Calu3 (cell line): ENCODE results near the gene NUDT4. TPM values are rescaled to one million over a fixed set of nuclear protein-coding genes. Genes with fewer than 3 reads are reported as not detected.

ENCODE experiments used
- BruUV-seq: library from RNA; stranded (reverse); fragments of 400-500 nt; replicated peaks from 2 replicates; lab custom pipeline; 2021; lab: Mats Ljungman, UMichigan
- CTCF ChIA-PET: fragments of 300-600 bp; sonication (Branson Sonifier 250); formaldehyde crosslinking; loops from one replicate; lab custom pipeline; 2022; ENCODE audit warnings: antibody characterized with exemption; lab: Charles Lee
- DNase-seq: peaks from one replicate; pipeline ENCODE4 v3.0.0; 2022
- H3K27ac Mint-ChIP-seq: one replicate; pipeline ENCODE4 v1.8.0; 2022; ENCODE audit warnings: mixed read lengths; ENCODE audit not compliant: unreplicated experiment
- H3K27me3 Mint-ChIP-seq: one replicate; pipeline ENCODE4 v1.8.0; 2022; ENCODE audit warnings: mixed read lengths; ENCODE audit not compliant: unreplicated experiment
- H3K36me3 Mint-ChIP-seq: one replicate; pipeline ENCODE4 v1.8.0; 2022; ENCODE audit warnings: mild to moderate bottlenecking, moderate library complexity, mixed read lengths; ENCODE audit not compliant: insufficient read depth, unreplicated experiment
- H3K4me1 Mint-ChIP-seq: one replicate; pipeline ENCODE4 v1.8.0; 2022; ENCODE audit warnings: mild to moderate bottlenecking, low read depth, mixed read lengths; ENCODE audit not compliant: unreplicated experiment
- H3K4me3 Mint-ChIP-seq: one replicate; pipeline ENCODE4 v1.8.0; 2022; ENCODE audit warnings: mild to moderate bottlenecking, low read depth, moderate library complexity, mixed read lengths; ENCODE audit not compliant: unreplicated experiment
- H3K9me3 Mint-ChIP-seq: one replicate; pipeline ENCODE4 v1.8.0; 2022; ENCODE audit warnings: low read depth, mixed read lengths; ENCODE audit not compliant: unreplicated experiment
- intact Hi-C: fragments of 100-400 bp; cut with micrococcal nuclease; formaldehyde crosslinking; loops from one replicate; pipeline ENCODE4 v1.10.0; 2022; ENCODE audit not compliant: unreplicated experiment
- total RNA-seq: library from RNA; stranded (reverse); gene quantifications from 2 replicates; pipeline ENCODE4 v1.2.3, GENCODE V29; 2022
- TF ChIP-seq, protein P1 (sequence below): fragments of 200-600 bp; IDR thresholded peaks from one replicate; pipeline ENCODE4 v1.8.0; 2022; ENCODE audit warnings: antibody characterized with exemption; ENCODE audit not compliant: unreplicated experiment

NUDT4 gene
- total RNA-seq, 1 experiment from 2014 or later, result 47.3 TPM

DNA sequence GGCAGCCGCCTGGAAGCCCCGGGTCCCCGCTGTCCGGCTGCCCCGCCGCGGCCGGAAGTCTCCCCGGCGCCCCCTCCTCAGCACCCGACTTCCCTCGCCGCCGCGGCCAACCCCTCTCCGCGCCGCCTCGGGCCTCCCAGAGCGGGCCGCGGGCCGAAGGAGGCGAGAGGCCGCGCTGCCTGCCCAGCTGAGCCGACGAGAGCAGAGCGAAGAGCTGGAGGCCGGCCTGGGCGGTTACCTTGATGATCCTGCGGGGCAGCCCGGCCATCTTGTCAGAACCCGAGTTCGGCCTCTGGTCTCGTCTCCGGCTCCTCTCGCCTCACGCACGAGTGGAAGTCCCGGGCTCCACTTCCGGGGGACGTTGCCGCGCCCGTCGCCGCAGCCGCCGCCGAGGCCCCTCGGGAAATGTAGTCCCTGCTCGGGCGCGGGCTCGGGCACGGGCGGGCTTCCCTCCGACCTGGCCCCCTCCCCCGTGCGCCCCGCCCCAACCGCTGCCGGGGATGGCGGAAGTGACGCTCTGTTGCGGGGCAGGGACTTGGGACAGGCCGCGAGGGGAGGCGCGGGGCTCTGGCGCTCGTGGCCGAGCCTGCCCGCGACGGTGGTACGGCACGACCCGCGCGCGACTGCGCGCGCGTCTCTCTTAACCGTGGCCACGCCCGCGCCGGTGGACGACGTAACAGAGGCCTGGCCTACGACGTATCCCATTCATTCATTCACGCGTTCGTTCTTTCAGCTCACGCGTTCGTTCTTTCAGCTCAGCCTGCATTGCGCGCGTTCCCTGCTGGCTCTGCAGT, 64.1 kb downstream of the NUDT4 start, which contains the start of gene UBE2N:
Gene UBE2N, minus strand, starts transcription at position 331 of the 794 bp plus-strand sequence. Its CDS starts 63 bp downstream, at position 268.
- H3K27me3 Mint-ChIP-seq, result no peaks in the 10 kb centered on the region
- TF ChIP-seq, protein P1, sequence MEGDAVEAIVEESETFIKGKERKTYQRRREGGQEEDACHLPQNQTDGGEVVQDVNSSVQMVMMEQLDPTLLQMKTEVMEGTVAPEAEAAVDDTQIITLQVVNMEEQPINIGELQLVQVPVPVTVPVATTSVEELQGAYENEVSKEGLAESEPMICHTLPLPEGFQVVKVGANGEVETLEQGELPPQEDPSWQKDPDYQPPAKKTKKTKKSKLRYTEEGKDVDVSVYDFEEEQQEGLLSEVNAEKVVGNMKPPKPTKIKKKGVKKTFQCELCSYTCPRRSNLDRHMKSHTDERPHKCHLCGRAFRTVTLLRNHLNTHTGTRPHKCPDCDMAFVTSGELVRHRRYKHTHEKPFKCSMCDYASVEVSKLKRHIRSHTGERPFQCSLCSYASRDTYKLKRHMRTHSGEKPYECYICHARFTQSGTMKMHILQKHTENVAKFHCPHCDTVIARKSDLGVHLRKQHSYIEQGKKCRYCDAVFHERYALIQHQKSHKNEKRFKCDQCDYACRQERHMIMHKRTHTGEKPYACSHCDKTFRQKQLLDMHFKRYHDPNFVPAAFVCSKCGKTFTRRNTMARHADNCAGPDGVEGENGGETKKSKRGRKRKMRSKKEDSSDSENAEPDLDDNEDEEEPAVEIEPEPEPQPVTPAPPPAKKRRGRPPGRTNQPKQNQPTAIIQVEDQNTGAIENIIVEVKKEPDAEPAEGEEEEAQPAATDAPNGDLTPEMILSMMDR, result no peak
- intact Hi-C loops, result no loop called here
- peaks cover 33% of the 10 kb centered on the region for H3K36me3 Mint-ChIP-seq
- peak within 1 kb of the TSS; percentile 100 for H3K27ac Mint-ChIP-seq
- peak; percentile 98 for DNase-seq
- peaks cover 49% of the 10 kb centered on the region for H3K4me1 Mint-ChIP-seq
- CTCF ChIA-PET, result interaction anchor here (0.8 to 1.5 kb wide), 3 partner anchors 22 to 660 kb away, joined by 4 to 7 read pairs (median 4); partner anchors contain the start of gene MRPL42
- BruUV-seq, result no TSS peak
- peak within 1 kb of the TSS; percentile 99 for H3K4me3 Mint-ChIP-seq
- H3K9me3 Mint-ChIP-seq, result no peaks in the 10 kb centered on the region

DNA sequence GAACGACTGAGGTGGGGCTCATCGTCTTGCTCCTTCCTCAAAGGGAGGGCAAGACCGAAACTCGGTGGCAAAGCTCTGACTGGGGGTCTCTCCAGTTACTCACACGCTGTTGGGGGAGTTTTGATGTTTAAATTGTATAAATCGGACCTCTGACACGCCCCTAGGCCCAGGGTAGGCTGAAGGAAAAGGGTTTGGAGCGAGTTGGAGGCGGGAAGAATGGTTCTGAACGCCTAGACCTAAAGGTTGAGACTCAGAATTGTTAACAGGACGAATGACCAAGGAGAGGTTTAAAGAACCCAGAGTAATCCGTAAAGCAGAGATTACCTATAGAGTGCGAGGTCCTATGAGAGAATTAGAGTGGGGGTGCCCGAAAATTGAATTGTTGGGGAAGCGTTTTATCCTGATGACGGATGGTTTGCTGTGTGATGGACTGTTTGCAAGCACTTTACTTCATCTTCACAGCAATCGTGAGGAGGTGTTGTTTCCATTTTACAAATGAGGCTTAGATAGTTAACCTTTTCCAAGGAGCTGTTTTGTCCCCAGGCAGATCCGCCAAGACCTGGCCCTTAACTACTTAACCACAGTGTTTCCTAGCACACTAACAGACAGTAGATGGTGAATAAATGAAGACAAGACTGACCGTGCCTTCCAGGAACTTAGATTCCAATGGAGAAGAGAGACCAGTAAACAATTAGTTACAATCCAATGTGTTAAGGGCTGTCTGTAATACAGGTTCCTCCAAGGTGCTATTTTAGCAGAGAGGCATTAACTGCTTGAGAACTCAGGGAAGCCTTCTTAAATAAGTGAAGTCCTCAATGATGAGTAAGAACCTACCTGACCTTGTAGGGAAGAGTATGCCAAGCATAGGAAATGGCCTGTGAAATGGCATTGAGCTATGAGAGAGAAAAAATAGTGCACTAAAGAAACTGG, 65.0 kb downstream of the NUDT4 start:
- TSS peak; percentile 86 for BruUV-seq
- H3K27ac Mint-ChIP-seq, result peak overlapping the region; percentile 100
- H3K36me3 Mint-ChIP-seq, result peaks cover 27% of the 10 kb centered on the region
- H3K4me1 Mint-ChIP-seq, result peaks cover 40% of the 10 kb centered on the region
- peak overlapping the region; percentile 99 for H3K4me3 Mint-ChIP-seq
- CTCF ChIA-PET, result interaction anchor here (0.8 to 1.5 kb wide), 3 partner anchors 22 to 659 kb away, joined by 4 to 7 read pairs (median 4); partner anchors contain the start of gene MRPL42
- TF ChIP-seq, protein P1, result no peak
- H3K27me3 Mint-ChIP-seq, result no peaks in the 10 kb centered on the region
- intact Hi-C loops, result no loop called here
- DNase-seq, result no peak
- H3K9me3 Mint-ChIP-seq, result no peaks in the 10 kb centered on the region

DNA sequence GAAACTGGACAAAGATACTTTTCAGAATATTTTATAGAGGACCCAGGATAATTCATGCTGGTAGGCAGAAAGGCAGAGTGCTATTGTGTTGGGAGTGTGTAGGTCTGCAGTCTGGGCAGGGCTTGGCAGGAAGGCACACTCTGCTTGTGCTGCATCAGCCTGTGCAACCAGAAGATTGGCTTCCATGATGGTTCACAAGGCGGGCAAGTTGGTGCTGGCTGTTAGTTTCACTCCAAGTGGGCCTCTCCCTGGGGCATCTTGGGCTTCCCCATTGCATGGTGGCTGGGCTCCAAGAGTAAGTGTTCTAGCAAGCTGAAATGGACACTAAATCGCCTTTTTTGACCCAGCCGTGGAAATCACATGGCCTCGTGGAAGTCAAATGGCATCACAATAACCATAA, 65.9 kb downstream of the NUDT4 start:
- no peak for DNase-seq
- TF ChIP-seq, protein P1, result no peak
- Mint-ChIP-seq H3K4me3 (no peak overlapping the region), H3K9me3 (no peaks in the 10 kb centered on the region), H3K27ac (no peak overlapping the region), H3K36me3 (peaks cover 27% of the 10 kb centered on the region), H3K4me1 (peaks cover 31% of the 10 kb centered on the region), H3K27me3 (no peaks in the 10 kb centered on the region)
- CTCF ChIA-PET, result no interaction called here
- no TSS peak for BruUV-seq
- intact Hi-C loops, result no loop called here

DNA sequence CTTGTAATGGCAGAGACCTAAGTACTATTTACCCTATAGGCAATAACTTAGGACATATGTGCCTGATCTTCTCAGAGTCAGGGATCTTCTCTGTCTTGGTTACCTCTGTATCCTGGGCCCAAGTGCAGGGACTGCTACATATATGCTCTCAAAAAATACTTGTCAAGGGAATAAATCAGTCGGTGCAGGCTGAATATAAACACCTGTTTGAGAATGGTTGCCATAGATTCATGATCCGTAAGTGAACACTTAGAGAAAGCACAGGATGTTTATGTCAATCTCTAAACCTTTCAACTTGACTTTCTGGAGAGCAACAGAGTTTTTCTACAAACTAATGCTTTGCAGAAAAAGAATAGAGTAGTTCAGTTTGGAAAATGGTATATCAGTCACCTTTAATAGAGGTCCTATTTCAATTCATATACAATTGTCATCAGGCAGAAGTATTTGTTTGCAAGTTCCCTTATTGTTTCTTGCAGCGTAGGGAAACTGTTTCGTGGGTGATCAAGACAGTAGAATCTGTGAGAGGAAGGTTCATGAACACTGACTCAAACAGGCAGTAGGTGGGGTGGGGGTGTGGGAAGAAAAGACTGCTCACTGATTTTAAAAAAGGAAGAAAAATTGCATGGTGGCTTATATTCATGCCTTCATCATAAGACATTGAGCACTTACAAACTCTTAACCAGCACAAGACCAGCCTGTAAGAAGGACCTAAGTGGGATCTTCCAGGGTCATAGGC, 70.0 kb downstream of the NUDT4 start:
- peaks cover 3% of the 10 kb centered on the region for H3K4me1 Mint-ChIP-seq
- no TSS peak for BruUV-seq
- intact Hi-C loops, result no loop called here

More for the DNA sequence above, 70.0 kb downstream of the NUDT4 start:
- H3K36me3 Mint-ChIP-seq, result no peaks in the 10 kb centered on the region
- CTCF ChIA-PET, result no interaction called here
- no peak for DNase-seq
- TF ChIP-seq, protein P1, result no peak
- H3K4me3 Mint-ChIP-seq, result no peak overlapping the region
- no peaks in the 10 kb centered on the region for H3K27me3 Mint-ChIP-seq
- H3K9me3 Mint-ChIP-seq, result no peaks in the 10 kb centered on the region
- no peak overlapping the region for H3K27ac Mint-ChIP-seq
